ENCODE measurements around the gene ZDHHC5. TPM values are rescaled to one million over a fixed set of nuclear protein-coding genes. Genes with fewer than 3 reads are reported as not detected.
A peak's percentile ranks its signal among the peaks of the same experiment; 100 is the strongest.

The ZDHHC5 gene
- total and polyA plus RNA-seq, 2 of the 13 experiments (the other 11 are each of a cell fraction or from before 2014, with no cell fraction given) = 26.6 to 34.0 TPM

DNA sequence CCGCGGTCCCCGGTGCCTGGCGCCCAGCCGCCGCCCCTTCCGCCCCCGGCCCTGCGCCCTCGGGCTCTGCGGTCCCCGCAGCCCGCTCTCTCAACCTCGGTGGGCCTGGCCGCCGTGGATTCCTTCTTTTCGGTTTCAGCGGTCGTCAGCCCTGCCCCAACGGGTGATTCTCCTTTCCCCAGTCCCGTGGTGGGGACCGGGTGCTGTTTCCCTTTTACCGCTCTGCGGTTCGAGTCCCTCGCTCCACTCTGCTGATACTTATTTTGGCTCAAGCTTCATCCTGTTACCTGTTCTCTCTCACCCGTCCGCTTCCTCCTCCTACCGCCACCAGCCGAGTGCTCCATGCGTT is 494 bp downstream of the ZDHHC5 start (continued):
- TF ChIP-seq SAFB2 (CRISPR knock-in tag; IDR thresholded peaks at IDR 0.05; ENCODE audit: borderline replicate concordance, low read depth) = 0 out of 2 replicates have a peak, but pooled peaks have one; percentile 7
- 0 out of 2 replicates have a peak, but pooled peaks have one; percentile 50 for TF ChIP-seq NFKB2 (CRISPR knock-in tag; IDR thresholded peaks at IDR 0.05; ENCODE audit: borderline replicate concordance)
- TF ChIP-seq SMAD9 (CRISPR knock-in tag; IDR thresholded peaks at IDR 0.05) = no peak
- no peak for TF ChIP-seq CENPT (CRISPR knock-in tag; IDR thresholded peaks at IDR 0.05; ENCODE audit: low read depth)
- peak; percentile 16; the same call in 1 of the 2 replicates for TF ChIP-seq ISL2 (CRISPR knock-in tag; IDR thresholded peaks at IDR 0.05)
- no peak for TF ChIP-seq ZNF451 (CRISPR knock-in tag; IDR thresholded peaks at IDR 0.05)
- TF ChIP-seq, protein P1, sequence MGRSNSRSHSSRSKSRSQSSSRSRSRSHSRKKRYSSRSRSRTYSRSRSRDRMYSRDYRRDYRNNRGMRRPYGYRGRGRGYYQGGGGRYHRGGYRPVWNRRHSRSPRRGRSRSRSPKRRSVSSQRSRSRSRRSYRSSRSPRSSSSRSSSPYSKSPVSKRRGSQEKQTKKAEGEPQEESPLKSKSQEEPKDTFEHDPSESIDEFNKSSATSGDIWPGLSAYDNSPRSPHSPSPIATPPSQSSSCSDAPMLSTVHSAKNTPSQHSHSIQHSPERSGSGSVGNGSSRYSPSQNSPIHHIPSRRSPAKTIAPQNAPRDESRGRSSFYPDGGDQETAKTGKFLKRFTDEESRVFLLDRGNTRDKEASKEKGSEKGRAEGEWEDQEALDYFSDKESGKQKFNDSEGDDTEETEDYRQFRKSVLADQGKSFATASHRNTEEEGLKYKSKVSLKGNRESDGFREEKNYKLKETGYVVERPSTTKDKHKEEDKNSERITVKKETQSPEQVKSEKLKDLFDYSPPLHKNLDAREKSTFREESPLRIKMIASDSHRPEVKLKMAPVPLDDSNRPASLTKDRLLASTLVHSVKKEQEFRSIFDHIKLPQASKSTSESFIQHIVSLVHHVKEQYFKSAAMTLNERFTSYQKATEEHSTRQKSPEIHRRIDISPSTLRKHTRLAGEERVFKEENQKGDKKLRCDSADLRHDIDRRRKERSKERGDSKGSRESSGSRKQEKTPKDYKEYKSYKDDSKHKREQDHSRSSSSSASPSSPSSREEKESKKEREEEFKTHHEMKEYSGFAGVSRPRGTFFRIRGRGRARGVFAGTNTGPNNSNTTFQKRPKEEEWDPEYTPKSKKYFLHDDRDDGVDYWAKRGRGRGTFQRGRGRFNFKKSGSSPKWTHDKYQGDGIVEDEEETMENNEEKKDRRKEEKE (IDR thresholded peaks at IDR 0.05) = no peak
- TF ChIP-seq RFXAP (CRISPR knock-in tag; IDR thresholded peaks at IDR 0.05; ENCODE audit: borderline replicate concordance) = no peak; the same call in 1 of the 2 replicates
- TF ChIP-seq MYNN (CRISPR knock-in tag; IDR thresholded peaks at IDR 0.05; ENCODE audit: low read depth) = no peak
- no peak for TF ChIP-seq ATF1 (CRISPR knock-in tag; IDR thresholded peaks at IDR 0.05)
- no peak for TF ChIP-seq ATAD3A (CRISPR knock-in tag; IDR thresholded peaks at IDR 0.05)
- no peak for TF ChIP-seq HMG20B (CRISPR knock-in tag; conservative IDR thresholded peaks at IDR 0.05)
- TF ChIP-seq RBM39 (IDR thresholded peaks at IDR 0.05; ENCODE audit: low read depth, low read length, poor library complexity, severe bottlenecking) = peak; percentile 6
- no peak for TF ChIP-seq ZNF547 (CRISPR knock-in tag; IDR thresholded peaks at IDR 0.05)
- no peak for TF ChIP-seq RARG (CRISPR knock-in tag; IDR thresholded peaks at IDR 0.05; ENCODE audit: low read depth)
- no peak for TF ChIP-seq ZNF670 (CRISPR knock-in tag; IDR thresholded peaks at IDR 0.05; ENCODE audit: borderline replicate concordance)
- no peak for TF ChIP-seq ARHGAP35 (CRISPR knock-in tag; IDR thresholded peaks at IDR 0.05; ENCODE audit: borderline replicate concordance)
- TF ChIP-seq, protein P2, sequence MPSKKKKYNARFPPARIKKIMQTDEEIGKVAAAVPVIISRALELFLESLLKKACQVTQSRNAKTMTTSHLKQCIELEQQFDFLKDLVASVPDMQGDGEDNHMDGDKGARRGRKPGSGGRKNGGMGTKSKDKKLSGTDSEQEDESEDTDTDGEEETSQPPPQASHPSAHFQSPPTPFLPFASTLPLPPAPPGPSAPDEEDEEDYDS (CRISPR knock-in tag; IDR thresholded peaks at IDR 0.05) = no peak
- no peak for TF ChIP-seq ZNF557 (CRISPR knock-in tag; IDR thresholded peaks at IDR 0.05)
- TF ChIP-seq ZNF567 (CRISPR knock-in tag; IDR thresholded peaks at IDR 0.05; ENCODE audit: borderline replicate concordance) = no peak
- no peak for TF ChIP-seq ONECUT2 (CRISPR knock-in tag; IDR thresholded peaks at IDR 0.05)
- 0 out of 2 replicates have a peak, but pooled peaks have one; percentile 16 for TF ChIP-seq HOXA5 (CRISPR knock-in tag; IDR thresholded peaks at IDR 0.05)
